ENCODE data around the gene GNS. TPM values are rescaled to one million over a fixed set of nuclear protein-coding genes. Genes with fewer than 3 reads are reported as not detected.
A peak's percentile ranks its signal among the peaks of the same experiment; 100 is the strongest.

GNS gene
- total and polyA plus RNA-seq, 2 of the 13 experiments (the other 11 are each of a cell fraction or from before 2014, with no cell fraction given), result 49.8 to 51.0 TPM

GRCh38 chr12:64759035-64759894 is at the start of gene GNS (continued):
- TF ChIP-seq, protein P1, sequence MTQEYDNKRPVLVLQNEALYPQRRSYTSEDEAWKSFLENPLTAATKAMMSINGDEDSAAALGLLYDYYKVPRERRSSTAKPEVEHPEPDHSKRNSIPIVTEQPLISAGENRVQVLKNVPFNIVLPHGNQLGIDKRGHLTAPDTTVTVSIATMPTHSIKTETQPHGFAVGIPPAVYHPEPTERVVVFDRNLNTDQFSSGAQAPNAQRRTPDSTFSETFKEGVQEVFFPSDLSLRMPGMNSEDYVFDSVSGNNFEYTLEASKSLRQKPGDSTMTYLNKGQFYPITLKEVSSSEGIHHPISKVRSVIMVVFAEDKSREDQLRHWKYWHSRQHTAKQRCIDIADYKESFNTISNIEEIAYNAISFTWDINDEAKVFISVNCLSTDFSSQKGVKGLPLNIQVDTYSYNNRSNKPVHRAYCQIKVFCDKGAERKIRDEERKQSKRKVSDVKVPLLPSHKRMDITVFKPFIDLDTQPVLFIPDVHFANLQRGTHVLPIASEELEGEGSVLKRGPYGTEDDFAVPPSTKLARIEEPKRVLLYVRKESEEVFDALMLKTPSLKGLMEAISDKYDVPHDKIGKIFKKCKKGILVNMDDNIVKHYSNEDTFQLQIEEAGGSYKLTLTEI (CRISPR knock-in tag; conservative IDR thresholded peaks at IDR 0.05), result no peak
- no peak for TF ChIP-seq GATA4 (IDR thresholded peaks at IDR 0.05; ENCODE audit: borderline replicate concordance, low read depth)
- no peak for TF ChIP-seq ZNF737 (CRISPR knock-in tag; IDR thresholded peaks at IDR 0.05; ENCODE audit: borderline replicate concordance)
- no peak for TF ChIP-seq CC2D1A (CRISPR knock-in tag; IDR thresholded peaks at IDR 0.05)
- peak; percentile 73; the same call in 1 of the 2 replicates for TF ChIP-seq ZNF788 (CRISPR knock-in tag; IDR thresholded peaks at IDR 0.05; ENCODE audit: borderline replicate concordance)
- peak; percentile 95 for TF ChIP-seq TFE3 (CRISPR knock-in tag; IDR thresholded peaks at IDR 0.05)
- no peak for TF ChIP-seq ADNP (CRISPR knock-in tag; IDR thresholded peaks at IDR 0.05)
- TF ChIP-seq ZFP36L2 (CRISPR knock-in tag; IDR thresholded peaks at IDR 0.05), result no peak
- TF ChIP-seq SCMH1 (CRISPR knock-in tag; IDR thresholded peaks at IDR 0.05; ENCODE audit: borderline replicate concordance), result no peak
- TF ChIP-seq, protein P2, sequence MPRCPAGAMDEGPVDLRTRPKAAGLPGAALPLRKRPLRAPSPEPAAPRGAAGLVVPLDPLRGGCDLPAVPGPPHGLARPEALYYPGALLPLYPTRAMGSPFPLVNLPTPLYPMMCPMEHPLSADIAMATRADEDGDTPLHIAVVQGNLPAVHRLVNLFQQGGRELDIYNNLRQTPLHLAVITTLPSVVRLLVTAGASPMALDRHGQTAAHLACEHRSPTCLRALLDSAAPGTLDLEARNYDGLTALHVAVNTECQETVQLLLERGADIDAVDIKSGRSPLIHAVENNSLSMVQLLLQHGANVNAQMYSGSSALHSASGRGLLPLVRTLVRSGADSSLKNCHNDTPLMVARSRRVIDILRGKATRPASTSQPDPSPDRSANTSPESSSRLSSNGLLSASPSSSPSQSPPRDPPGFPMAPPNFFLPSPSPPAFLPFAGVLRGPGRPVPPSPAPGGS (CRISPR knock-in tag; IDR thresholded peaks at IDR 0.05), result peak; percentile 78
- TF ChIP-seq, protein P3, sequence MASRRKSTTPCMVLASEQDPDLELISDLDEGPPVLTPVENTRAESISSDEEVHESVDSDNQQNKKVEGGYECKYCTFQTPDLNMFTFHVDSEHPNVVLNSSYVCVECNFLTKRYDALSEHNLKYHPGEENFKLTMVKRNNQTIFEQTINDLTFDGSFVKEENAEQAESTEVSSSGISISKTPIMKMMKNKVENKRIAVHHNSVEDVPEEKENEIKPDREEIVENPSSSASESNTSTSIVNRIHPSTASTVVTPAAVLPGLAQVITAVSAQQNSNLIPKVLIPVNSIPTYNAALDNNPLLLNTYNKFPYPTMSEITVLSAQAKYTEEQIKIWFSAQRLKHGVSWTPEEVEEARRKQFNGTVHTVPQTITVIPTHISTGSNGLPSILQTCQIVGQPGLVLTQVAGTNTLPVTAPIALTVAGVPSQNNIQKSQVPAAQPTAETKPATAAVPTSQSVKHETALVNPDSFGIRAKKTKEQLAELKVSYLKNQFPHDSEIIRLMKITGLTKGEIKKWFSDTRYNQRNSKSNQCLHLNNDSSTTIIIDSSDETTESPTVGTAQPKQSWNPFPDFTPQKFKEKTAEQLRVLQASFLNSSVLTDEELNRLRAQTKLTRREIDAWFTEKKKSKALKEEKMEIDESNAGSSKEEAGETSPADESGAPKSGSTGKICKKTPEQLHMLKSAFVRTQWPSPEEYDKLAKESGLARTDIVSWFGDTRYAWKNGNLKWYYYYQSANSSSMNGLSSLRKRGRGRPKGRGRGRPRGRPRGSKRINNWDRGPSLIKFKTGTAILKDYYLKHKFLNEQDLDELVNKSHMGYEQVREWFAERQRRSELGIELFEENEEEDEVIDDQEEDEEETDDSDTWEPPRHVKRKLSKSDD (CRISPR knock-in tag; IDR thresholded peaks at IDR 0.05; ENCODE audit: low read depth), result no peak
- no peak for TF ChIP-seq ZNF333 (CRISPR knock-in tag; IDR thresholded peaks at IDR 0.05; ENCODE audit: borderline replicate concordance)

Measured in HepG2 (cell line).